Measurements from ENCODE around the gene TSTD2.
"Not testable (repeated sequence)": the region's sequence is repeated elsewhere in the genome, so short reads cannot be mapped to it uniquely, and the experiment has no call there.

Gene TSTD2

GRCh38 chr9:97581590-97581989 lies 51.6 kb downstream of the TSTD2 start:
- not testable (repeated sequence) for DNase-seq

- DNase-seq: no peak
Measured at GRCh38 chr9:97579914-97580313, 53.3 kb downstream of the TSTD2 start.

GRCh38 chr9:97578846-97579245 lies 54.3 kb downstream of the TSTD2 start:
- DNase-seq: no peak

GRCh38 chr9:97577051-97577450 lies 56.1 kb downstream of the TSTD2 start:
- DNase-seq: no peak

GRCh38 chr9:97575673-97576200 lies 57.4 kb downstream of the TSTD2 start:
- no peak for DNase-seq

- DNase-seq: peak; percentile 45
Measured at GRCh38 chr9:97574921-97575672, 58.1 kb downstream of the TSTD2 start.

- DNase-seq: not testable (repeated sequence)
Measured at GRCh38 chr9:97574101-97574571, 59.0 kb downstream of the TSTD2 start.

GRCh38 chr9:97573482-97574073 lies 59.6 kb downstream of the TSTD2 start:
- DNase-seq: no peak

GRCh38 chr9:97572892-97573365 lies 60.2 kb downstream of the TSTD2 start:
- DNase-seq: no peak

GRCh38 chr9:97572196-97572891 lies 60.8 kb downstream of the TSTD2 start:
- DNase-seq: no peak

GRCh38 chr9:97571664-97572063 lies 61.5 kb downstream of the TSTD2 start:
- no peak for DNase-seq

- DNase-seq: no peak
Measured at GRCh38 chr9:97570899-97571298, 62.3 kb downstream of the TSTD2 start.

- no peak for DNase-seq
Measured at GRCh38 chr9:97568461-97569275, 64.5 kb downstream of the TSTD2 start.

- peak; percentile 80 for DNase-seq
Measured at GRCh38 chr9:97567894-97568202, 65.3 kb downstream of the TSTD2 start.

- no peak for DNase-seq
Measured at GRCh38 chr9:97567182-97567893, 65.8 kb downstream of the TSTD2 start.

GRCh38 chr9:97565262-97565661 lies 67.9 kb downstream of the TSTD2 start:
- no peak for DNase-seq

- DNase-seq: peak; percentile 78
Measured at GRCh38 chr9:97564291-97565175, 68.6 kb downstream of the TSTD2 start.

- no peak for DNase-seq
Measured at GRCh38 chr9:97563458-97564135, 69.6 kb downstream of the TSTD2 start.

GRCh38 chr9:97562542-97562941 lies 70.6 kb downstream of the TSTD2 start:
- no peak for DNase-seq

- no peak for DNase-seq
Measured at GRCh38 chr9:97561501-97561900, 71.7 kb downstream of the TSTD2 start.
